Sigmoid colon (tissue), 4 donors: ENCODE results near the gene CHST8.

Source experiments
- CTCF ChIP-seq, 4 experiments: fragments of 450-650 bp in 3 of 4; fragments of 200-600 bp in 1 of 4; IDR thresholded peaks; one replicate each; pipeline ENCODE4 v1.5.1; 2016 to 2019; ENCODE audit warnings: antibody characterized with exemption in 4 of 4, mild to moderate bottlenecking in 3 of 4, moderate library complexity in 2 of 4
- EP300 ChIP-seq, 4 donors: sonication (generic); formaldehyde crosslinking; IDR thresholded peaks; one replicate each; pipeline ENCODE4 v1.6.1; 2017; ENCODE audit warnings: antibody characterized with exemption in 4 of 4
- POLR2A ChIP-seq, 2 donors: fragments of 450-650 bp; IDR thresholded peaks; one replicate each; pipeline ENCODE4 v1.6.1; 2016; ENCODE audit warnings: antibody characterized with exemption in 2 of 2, mild to moderate bottlenecking in 2 of 2, moderate library complexity in 2 of 2
- POLR2AphosphoS5 ChIP-seq, 4 donors: sonication (generic); formaldehyde crosslinking; IDR thresholded peaks; one replicate each; pipeline ENCODE4 v1.6.1; 2017; ENCODE audit warnings: antibody characterized with exemption in 4 of 4

DNA sequence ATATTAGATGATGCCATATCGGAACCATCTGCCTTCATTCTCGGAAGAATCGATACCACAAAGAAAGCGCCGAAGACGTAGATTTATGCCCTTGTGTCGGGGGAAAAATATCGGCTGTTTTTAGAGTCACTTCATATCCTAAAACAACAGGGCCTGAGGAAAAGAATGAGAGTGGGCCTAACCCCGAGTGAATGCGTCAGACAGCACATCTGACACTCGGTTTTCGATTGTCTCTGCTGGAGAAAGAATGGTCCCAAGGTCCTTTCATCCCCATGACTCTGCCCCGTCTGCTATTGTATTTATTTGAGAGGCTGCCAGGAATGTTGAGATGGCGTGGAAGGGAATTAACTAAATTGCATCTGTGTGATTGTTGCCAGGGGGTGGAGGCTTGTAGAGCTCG, 46.1 kb downstream of the CHST8 start:
- TF ChIP-seq POLR2AphosphoS5 (IDR thresholded peaks at IDR 0.05) = no peak
- no peak for TF ChIP-seq CTCF (IDR thresholded peaks at IDR 0.05)
- TF ChIP-seq POLR2A (IDR thresholded peaks at IDR 0.05) = no peak
- no peak for TF ChIP-seq EP300 (IDR thresholded peaks at IDR 0.05)
